Neural progenitor cell (in vitro differentiated cells): ENCODE data around the gene CD80. TPM values are rescaled to one million over a fixed set of nuclear protein-coding genes. Genes with fewer than 3 reads are reported as not detected.

Experiments used
- DNase-seq: peaks from one replicate; pipeline ENCODE4 v3.0.0-alpha.2; 2016; ENCODE audit warnings: low spot score
- H2AFZ ChIP-seq: fragments of 200-600 bp; sonication (generic); replicated peaks from 2 replicates; pipeline ENCODE4 v1.6.1; 2016; ENCODE audit warnings: antibody characterized with exemption
- H3F3A ChIP-seq: fragments of 200-600 bp; sonication (generic); 2 replicates; pipeline ENCODE4 v1.6.1; 2016; ENCODE audit warnings: antibody characterized with exemption, low read depth
- H3K27ac ChIP-seq: fragments of 200-600 bp; sonication (generic); 2 replicates; pipeline ENCODE4 v1.5.1; 2016; ENCODE audit warnings: mild to moderate bottlenecking
- H3K27me3 ChIP-seq: fragments of 200-600 bp; sonication (generic); 2 replicates; pipeline ENCODE4 v1.6.1; 2016; ENCODE audit warnings: mild to moderate bottlenecking, moderate library complexity
- H3K36me3 ChIP-seq: fragments of 200-600 bp; sonication (generic); 2 replicates; pipeline ENCODE4 v1.5.1; 2016
- H3K4me1 ChIP-seq: fragments of 200-600 bp; sonication (generic); 2 replicates; pipeline ENCODE4 v1.6.1; 2016; ENCODE audit warnings: mixed run types
- H3K4me2 ChIP-seq: fragments of 200-600 bp; sonication (generic); 2 replicates; pipeline ENCODE4 v1.6.1; 2016
- H3K4me3 ChIP-seq: fragments of 200-600 bp; sonication (generic); 2 replicates; pipeline ENCODE4 v1.5.1; 2016
- H3K79me2 ChIP-seq: fragments of 200-600 bp; sonication (generic); 2 replicates; pipeline ENCODE4 v1.6.1; 2016; ENCODE audit warnings: low read depth
- H3K9ac ChIP-seq: fragments of 200-600 bp; sonication (generic); 2 replicates; pipeline ENCODE4 v1.6.1; 2016
- H3K9me3 ChIP-seq: fragments of 200-600 bp; sonication (generic); 2 replicates; pipeline ENCODE4 v1.5.1; 2016; ENCODE audit warnings: low read depth
- H4K20me1 ChIP-seq: fragments of 200-600 bp; sonication (generic); 2 replicates; pipeline ENCODE4 v1.6.1; 2016; ENCODE audit warnings: low read depth
- H3K27ac Mint-ChIP-seq: 3 replicates; pipeline ENCODE4 v1.8.0; 2021; ENCODE audit warnings: mixed read lengths
- H3K27me3 Mint-ChIP-seq: 2 replicates; pipeline ENCODE4 v1.8.0; 2022; ENCODE audit warnings: low read depth, mild to moderate bottlenecking, inconsistent platforms, moderate library complexity, mixed read lengths; ENCODE audit not compliant: insufficient read depth
- H3K36me3 Mint-ChIP-seq: 3 replicates; pipeline ENCODE4 v1.8.0; 2021; ENCODE audit warnings: mixed read lengths
- H3K4me1 Mint-ChIP-seq: 3 replicates; pipeline ENCODE4 v1.8.0; 2021; ENCODE audit warnings: mixed read lengths
- H3K4me3 Mint-ChIP-seq: 3 replicates; pipeline ENCODE4 v1.8.0; 2021; ENCODE audit warnings: mild to moderate bottlenecking, moderate library complexity, mixed read lengths
- H3K9me3 Mint-ChIP-seq: 3 replicates; pipeline ENCODE4 v1.8.0; 2020; ENCODE audit warnings: mixed read lengths
- EZH2 ChIP-seq: fragments of 200-600 bp; sonication (generic); IDR thresholded peaks from 2 replicates; pipeline ENCODE4 v1.6.1; 2017; ENCODE audit warnings: antibody characterized with exemption, mild to moderate bottlenecking, moderate library complexity
- EZH2phosphoT487 ChIP-seq: fragments of 200-600 bp; sonication (generic); IDR thresholded peaks from 2 replicates; pipeline ENCODE4 v1.6.1; 2017; ENCODE audit warnings: antibody characterized with exemption
- total RNA-seq: library from RNA; depleted of rRNA; stranded (reverse); fragments of >200 nt; gene quantifications from 2 replicates; pipeline ENCODE4 v1.2.3, GENCODE V29; 2015; ENCODE audit warnings: low replicate concordance
- TF ChIP-seq, protein P1 (sequence below): fragments of 200-600 bp; sonication (generic); IDR thresholded peaks from 2 replicates; pipeline ENCODE4 v1.5.1; 2017; ENCODE audit warnings: antibody characterized with exemption, mild to moderate bottlenecking

The CD80 gene
- total RNA-seq, 1 donor from 2014 or later, result 0.30 TPM

DNA sequence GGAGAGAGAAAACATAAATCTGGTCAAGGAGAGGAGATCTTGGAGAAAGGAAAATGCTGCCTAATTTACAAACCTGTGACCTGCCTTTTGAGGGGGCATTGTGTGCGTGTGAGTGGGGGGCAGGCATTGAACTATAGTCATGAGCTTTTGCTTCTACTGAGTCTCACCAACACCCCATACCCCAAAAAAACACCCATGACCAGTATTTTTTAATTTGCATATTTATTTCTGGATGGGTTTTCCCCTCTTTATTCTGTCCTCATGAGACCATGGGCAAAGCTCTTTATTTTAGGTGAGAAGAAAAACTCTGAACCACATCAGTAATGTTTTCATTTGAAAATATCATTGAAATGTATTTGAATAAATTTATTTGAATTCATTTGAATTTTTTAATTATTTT is 20.6 kb downstream of the CD80 start:
- H3K27me3 Mint-ChIP-seq, result peaks cover 3% of the 10 kb centered on the region
- H4K20me1 ChIP-seq, result no peaks in the 10 kb centered on the region
- no peak overlapping the region for H3K27ac Mint-ChIP-seq
- no peaks in the 10 kb centered on the region for H3K4me1 Mint-ChIP-seq
- no peak overlapping the region for H3K9ac ChIP-seq
- H2AFZ ChIP-seq, result peak overlapping the region; percentile 3
- no peak for DNase-seq
- no peak overlapping the region for H3K27ac ChIP-seq
- H3K4me1 ChIP-seq, result no peaks in the 10 kb centered on the region
- H3K36me3 Mint-ChIP-seq, result no peaks in the 10 kb centered on the region
- H3K36me3 ChIP-seq, result no peaks in the 10 kb centered on the region
- no peaks in the 10 kb centered on the region for H3K9me3 ChIP-seq
- H3K79me2 ChIP-seq, result no peaks in the 10 kb centered on the region
- H3K9me3 Mint-ChIP-seq, result no peaks in the 10 kb centered on the region
- no peaks in the 10 kb centered on the region for H3F3A ChIP-seq
- no peaks in the 10 kb centered on the region for H3K27me3 ChIP-seq
- no peak overlapping the region for H3K4me3 Mint-ChIP-seq
- H3K4me3 ChIP-seq, result no peak overlapping the region
- TF ChIP-seq, protein P1, sequence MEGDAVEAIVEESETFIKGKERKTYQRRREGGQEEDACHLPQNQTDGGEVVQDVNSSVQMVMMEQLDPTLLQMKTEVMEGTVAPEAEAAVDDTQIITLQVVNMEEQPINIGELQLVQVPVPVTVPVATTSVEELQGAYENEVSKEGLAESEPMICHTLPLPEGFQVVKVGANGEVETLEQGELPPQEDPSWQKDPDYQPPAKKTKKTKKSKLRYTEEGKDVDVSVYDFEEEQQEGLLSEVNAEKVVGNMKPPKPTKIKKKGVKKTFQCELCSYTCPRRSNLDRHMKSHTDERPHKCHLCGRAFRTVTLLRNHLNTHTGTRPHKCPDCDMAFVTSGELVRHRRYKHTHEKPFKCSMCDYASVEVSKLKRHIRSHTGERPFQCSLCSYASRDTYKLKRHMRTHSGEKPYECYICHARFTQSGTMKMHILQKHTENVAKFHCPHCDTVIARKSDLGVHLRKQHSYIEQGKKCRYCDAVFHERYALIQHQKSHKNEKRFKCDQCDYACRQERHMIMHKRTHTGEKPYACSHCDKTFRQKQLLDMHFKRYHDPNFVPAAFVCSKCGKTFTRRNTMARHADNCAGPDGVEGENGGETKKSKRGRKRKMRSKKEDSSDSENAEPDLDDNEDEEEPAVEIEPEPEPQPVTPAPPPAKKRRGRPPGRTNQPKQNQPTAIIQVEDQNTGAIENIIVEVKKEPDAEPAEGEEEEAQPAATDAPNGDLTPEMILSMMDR, result no peak
- TF ChIP-seq EZH2 (no peak), EZH2phosphoT487 (no peak)
- H3K4me2 ChIP-seq, result no peak overlapping the region

DNA sequence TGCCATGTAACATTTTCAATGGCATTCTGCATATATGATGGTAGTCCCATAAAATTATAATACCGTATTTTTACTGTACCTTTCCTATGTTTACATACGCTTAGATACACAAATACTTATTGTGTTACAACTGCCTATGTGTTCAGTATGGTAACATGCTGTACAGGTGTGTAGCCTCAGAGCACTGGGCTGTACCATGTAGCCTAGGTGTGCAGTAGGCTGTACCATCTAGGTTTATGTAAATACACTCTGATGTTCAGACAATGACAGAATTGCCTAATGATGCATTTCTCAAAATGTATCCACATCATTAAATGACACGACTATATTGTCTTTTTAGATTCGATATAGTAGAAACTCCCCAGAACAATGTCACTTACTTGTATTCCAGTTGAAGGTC is 22.7 kb downstream of the CD80 start:
- H3K4me2 ChIP-seq, result no peak overlapping the region
- H4K20me1 ChIP-seq, result no peaks in the 10 kb centered on the region
- no peaks in the 10 kb centered on the region for H3F3A ChIP-seq
- no peaks in the 10 kb centered on the region for H3K36me3 Mint-ChIP-seq
- no peak overlapping the region for H3K27ac Mint-ChIP-seq
- H3K9me3 Mint-ChIP-seq, result no peaks in the 10 kb centered on the region
- H3K4me3 ChIP-seq, result no peak overlapping the region
- H3K4me1 Mint-ChIP-seq, result no peaks in the 10 kb centered on the region
- no peaks in the 10 kb centered on the region for H3K9me3 ChIP-seq
- no peak overlapping the region for H3K4me3 Mint-ChIP-seq
- H3K27me3 ChIP-seq, result no peaks in the 10 kb centered on the region
- no peak overlapping the region for H2AFZ ChIP-seq
- DNase-seq, result no peak
- no peaks in the 10 kb centered on the region for H3K36me3 ChIP-seq
- H3K27me3 Mint-ChIP-seq, result no peaks in the 10 kb centered on the region
- TF ChIP-seq EZH2, result no peak
- TF ChIP-seq, protein P1, result no peak
- TF ChIP-seq EZH2phosphoT487, result no peak
- H3K4me1 ChIP-seq, result no peaks in the 10 kb centered on the region
- no peaks in the 10 kb centered on the region for H3K79me2 ChIP-seq
- no peak overlapping the region for H3K9ac ChIP-seq
- no peak overlapping the region for H3K27ac ChIP-seq

DNA sequence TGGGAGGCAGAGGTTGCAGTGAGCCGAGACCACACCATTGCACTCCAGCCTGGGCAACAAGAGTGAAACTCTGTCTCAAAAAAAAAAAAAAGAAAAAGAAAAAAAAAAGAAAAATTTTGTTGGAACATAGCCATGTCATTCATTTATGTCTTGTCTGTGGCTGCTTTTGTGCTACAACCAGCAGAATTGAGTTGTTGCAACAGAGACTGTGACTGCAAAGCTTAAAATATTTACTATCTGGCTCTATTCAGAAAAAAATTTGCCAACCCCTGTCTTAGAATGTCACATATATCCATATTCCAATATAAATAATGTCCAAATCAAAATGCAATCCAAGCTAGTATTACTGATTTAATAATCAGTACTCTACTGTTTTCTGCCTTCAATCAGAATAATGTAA is 25.1 kb downstream of the CD80 start:
- Histone ChIP-seq H3K9me3 (no peaks in the 10 kb centered on the region), H3K4me2 (no peak overlapping the region), H2AFZ (no peak overlapping the region), H3K9ac (no peak overlapping the region), H3K4me3 (no peak overlapping the region), H3K27me3 (no peaks in the 10 kb centered on the region), H3K36me3 (no peaks in the 10 kb centered on the region), H3K79me2 (no peaks in the 10 kb centered on the region), H3F3A (no peaks in the 10 kb centered on the region), H3K4me1 (no peaks in the 10 kb centered on the region), H4K20me1 (no peaks in the 10 kb centered on the region), H3K27ac (no peak overlapping the region)
- Mint-ChIP-seq H3K27ac (no peak overlapping the region), H3K27me3 (no peaks in the 10 kb centered on the region), H3K9me3 (no peaks in the 10 kb centered on the region), H3K36me3 (no peaks in the 10 kb centered on the region), H3K4me3 (no peak overlapping the region), H3K4me1 (no peaks in the 10 kb centered on the region)
- TF ChIP-seq, protein P1, result no peak
- no peak for TF ChIP-seq EZH2phosphoT487
- no peak for TF ChIP-seq EZH2
- no peak for DNase-seq

DNA sequence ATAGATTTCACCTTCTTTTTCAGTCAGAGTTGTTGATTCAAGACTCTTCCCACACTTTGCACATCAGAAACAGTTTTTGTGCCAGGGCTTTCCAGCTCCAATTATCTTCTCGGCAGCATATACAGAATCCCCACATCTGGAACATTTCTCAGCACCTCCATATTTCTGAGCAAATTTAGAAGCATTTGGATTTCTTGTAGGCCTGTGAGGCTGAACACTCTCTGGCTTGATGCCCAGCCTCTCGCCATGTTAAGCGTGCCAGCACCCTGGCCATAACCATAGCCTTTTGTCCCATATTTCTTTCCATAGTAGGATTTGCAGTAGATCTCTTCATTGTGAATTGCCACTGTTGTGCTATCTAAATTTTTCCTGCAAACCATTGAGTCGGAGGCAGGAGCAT is 28.3 kb downstream of the CD80 start:
- Mint-ChIP-seq H3K27ac (no peak overlapping the region), H3K36me3 (peaks cover 5% of the 10 kb centered on the region), H3K4me1 (no peaks in the 10 kb centered on the region), H3K9me3 (no peaks in the 10 kb centered on the region), H3K4me3 (no peak overlapping the region), H3K27me3 (no peaks in the 10 kb centered on the region)
- Histone ChIP-seq H2AFZ (no peak overlapping the region), H3K79me2 (no peaks in the 10 kb centered on the region), H3K36me3 (no peaks in the 10 kb centered on the region), H3K9ac (no peak overlapping the region), H3K4me1 (no peaks in the 10 kb centered on the region), H3K27me3 (no peaks in the 10 kb centered on the region), H3F3A (no peaks in the 10 kb centered on the region), H3K4me3 (no peak overlapping the region), H3K27ac (no peak overlapping the region), H3K9me3 (no peaks in the 10 kb centered on the region), H4K20me1 (no peaks in the 10 kb centered on the region), H3K4me2 (no peak overlapping the region)
- DNase-seq, result no peak
- no peak for TF ChIP-seq EZH2
- TF ChIP-seq, protein P1, result no peak
- TF ChIP-seq EZH2phosphoT487, result no peak
